DMS 273 (cell line): ENCODE data around the gene GBP4.
"Not testable (repeated sequence)": the region's sequence is repeated elsewhere in the genome, so short reads cannot be mapped to it uniquely, and the experiment has no call there.

ENCODE experiments used
- DNase-seq: peaks from one replicate; lab custom pipeline; 2025; ENCODE audit not compliant: unreplicated experiment; lab: John Stamatoyannopoulos, UW

The GBP4 gene, protein sequence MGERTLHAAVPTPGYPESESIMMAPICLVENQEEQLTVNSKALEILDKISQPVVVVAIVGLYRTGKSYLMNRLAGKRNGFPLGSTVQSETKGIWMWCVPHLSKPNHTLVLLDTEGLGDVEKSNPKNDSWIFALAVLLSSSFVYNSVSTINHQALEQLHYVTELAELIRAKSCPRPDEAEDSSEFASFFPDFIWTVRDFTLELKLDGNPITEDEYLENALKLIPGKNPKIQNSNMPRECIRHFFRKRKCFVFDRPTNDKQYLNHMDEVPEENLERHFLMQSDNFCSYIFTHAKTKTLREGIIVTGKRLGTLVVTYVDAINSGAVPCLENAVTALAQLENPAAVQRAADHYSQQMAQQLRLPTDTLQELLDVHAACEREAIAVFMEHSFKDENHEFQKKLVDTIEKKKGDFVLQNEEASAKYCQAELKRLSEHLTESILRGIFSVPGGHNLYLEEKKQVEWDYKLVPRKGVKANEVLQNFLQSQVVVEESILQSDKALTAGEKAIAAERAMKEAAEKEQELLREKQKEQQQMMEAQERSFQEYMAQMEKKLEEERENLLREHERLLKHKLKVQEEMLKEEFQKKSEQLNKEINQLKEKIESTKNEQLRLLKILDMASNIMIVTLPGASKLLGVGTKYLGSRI

DNA sequence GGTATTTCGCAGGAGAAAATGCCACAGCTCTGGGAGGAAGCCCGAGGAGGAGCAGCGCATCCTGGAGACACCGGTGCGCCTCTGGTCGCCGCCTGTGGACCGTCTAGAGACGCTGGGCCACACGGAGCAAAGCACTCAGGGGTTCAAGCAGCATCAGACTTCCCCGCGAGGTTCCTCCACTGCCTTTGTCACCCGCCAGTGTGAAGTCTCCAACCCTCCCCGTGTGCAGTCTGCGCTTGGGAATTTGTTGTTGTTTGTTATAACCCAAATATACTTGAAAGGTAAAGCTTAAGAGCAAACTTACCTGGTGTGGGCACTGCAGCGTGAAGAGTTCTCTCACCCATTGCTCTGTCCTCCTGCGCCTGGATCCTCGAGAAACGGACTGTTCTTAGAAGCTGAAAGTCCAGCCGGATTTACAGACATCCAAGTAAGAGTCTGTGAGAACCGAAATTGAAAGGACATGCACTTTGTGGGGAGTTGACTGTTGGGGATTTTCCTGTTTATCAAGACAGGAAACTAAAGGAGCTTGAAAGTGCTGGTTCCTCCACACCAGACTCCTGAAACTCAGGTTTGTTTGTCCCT is at the start of gene GBP4:
TSS of gene GBP4 (minus strand) at position 452 of the 582 bp plus-strand sequence. CDS start at position 344, 108 bp downstream.
- no peak for DNase-seq

DNA sequence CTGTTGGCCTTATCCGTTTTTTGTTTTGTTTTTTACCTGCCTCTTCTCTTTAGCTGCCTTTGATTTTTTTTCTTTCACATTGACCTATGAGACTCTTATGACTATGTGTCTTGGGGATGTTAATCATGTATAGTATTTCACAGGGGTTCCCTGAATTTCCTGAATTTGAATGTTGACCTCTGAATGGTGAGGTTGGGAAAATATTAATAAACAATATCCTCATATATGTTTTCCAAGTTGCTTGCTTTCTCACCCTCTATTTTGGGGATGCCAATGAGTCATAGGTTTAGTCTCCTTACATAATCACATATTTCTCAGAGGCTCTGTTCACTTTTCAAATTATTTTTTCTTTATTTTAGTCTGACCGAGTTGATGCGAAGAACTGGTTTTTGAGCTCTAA is 44.3 kb upstream of the GBP4 start:
- DNase-seq, result no peak

DNA sequence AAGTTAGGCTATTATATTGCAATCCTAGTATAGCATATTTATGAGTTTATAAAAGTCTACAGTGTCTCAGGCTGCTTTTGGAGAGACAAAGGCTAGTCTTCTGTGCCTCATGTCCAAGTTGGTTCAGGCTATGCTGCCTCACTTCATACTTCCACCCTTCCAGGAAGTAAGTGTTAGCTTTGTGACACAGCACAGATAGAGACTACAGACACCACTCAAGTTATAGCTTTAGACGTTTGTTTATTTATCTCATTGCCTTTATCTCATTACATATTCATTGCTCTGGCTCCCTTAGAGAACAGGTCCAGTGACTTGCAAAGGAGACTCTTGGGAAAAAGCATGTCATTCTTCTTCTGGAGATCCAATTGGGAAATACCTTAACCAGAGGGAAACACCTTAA is 22.6 kb upstream of the GBP4 start:
- DNase-seq, result no peak

DNA sequence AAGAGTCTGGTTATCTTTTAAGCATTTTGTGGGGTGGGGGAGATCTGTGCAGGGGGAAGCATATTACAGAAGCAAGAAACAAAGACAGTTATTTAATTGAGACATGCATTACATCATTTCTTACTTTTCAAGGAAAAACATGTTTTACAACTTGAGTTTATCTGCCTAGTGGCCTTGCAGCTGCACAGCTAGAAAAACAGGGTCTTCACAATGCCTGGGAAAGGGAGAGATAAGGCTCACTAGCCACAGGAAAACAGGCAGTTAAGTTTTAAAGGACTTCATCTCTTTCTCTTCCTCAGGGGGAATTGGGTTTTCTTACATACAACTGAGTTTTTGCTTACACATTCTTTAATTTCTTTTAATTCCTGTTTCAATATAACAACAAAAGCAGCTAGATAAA is 21.1 kb upstream of the GBP4 start:
- DNase-seq, result not testable (repeated sequence)

DNA sequence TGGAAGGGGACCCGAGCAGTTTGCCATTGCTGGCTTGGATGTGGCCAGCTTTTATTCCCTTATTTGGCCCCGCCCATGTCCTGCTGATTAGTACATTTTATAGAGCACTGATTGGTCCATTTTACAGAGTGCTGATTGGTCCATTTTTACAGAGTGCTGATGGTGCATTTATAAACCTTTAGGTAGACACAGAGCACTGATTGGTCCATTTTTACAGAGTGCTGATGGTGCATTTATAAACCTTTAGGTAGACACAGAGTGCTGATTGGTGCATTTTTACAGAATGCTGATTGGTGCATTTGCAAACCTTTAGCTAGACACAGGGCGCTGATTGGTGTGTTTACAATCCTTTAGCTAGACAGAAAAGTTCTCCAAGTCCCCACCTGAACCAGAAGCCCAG is 20.2 kb upstream of the GBP4 start:
- not testable (repeated sequence) for DNase-seq

DNA sequence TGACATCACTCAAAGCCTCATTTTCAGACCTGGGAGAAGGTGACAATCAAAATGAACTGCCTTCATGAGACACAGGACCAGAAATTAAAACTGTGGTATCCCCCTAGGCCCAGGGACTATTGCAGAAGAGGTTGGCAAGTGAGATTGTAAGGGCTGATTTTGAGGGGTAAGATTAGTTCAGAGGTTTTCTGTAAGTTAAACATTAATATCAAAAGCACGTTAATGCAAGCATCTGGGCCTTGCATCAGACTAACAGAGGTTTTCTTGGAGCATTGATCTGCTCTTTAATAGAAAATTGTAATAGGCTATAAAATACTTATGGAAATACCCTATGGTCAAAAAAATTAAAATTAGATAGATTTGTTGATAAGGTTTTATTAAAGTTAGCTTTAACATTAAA is 14.6 kb upstream of the GBP4 start:
- DNase-seq, result no peak

DNA sequence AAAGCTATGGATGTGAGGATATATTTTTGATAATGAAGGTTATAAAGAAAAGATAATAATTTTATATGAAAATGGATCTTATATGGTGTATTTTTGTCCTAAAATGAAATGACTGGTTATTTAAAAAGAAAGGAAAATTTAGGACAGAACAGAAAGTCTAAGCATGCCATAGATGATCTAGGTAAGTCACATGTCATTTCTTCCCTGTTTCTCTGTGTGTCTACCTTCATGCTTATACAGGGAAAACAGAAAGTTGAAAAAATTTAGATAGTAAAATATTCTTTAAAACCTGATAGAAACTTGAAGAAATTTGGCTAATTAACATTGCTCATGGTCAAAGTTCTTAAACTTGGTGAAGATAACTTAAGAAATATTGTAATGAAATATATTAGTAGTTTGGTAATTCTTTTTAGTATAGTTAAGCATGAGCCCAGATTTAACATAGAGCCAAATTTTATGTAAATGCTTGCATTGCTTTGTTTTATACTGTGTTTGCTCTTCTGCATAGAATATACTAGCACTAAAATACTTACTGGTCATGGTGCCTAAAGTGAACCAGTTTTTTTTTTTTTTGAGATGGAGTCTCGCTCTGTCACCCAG is 12.4 kb upstream of the GBP4 start:
- DNase-seq, result no peak

DNA sequence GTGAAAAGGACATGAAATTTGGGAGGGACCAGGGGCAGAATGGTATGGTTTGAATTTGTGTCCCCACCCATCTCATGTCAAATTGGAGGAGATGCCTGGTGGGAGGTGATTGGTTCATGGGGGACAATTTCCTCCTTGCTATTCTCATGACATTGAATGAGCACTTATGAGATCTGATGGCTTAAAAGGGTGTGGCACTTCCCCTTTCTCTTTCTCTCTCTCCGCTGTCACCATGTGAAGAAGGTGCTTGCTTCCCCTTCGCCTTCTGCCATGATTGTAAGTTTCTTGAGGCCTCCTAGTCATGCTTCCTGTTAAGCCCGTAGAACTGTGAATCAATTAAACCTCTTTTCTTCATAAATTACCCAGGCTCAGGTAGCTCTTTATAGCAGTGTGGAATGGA is 7.6 kb upstream of the GBP4 start:
- DNase-seq, result no peak

DNA sequence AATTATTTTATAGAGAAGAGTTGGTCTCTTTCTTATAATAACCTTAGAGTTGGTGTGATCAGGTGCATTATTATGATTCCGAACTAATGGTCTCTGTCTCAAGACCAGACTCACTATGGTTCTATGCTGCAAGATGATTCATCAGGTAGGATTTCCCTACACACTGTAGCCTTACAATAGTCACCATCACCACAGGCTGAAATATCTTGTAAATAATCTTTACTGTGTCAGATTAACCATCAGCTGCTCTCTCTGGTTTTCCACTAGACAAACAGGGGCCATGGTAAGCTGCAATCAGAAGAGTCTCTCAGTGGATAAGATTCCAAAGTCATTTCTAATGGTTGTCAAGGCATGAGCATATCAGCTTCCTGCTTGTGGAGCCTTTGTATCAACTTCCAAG is 4.4 kb upstream of the GBP4 start:
- no peak for DNase-seq

DNA sequence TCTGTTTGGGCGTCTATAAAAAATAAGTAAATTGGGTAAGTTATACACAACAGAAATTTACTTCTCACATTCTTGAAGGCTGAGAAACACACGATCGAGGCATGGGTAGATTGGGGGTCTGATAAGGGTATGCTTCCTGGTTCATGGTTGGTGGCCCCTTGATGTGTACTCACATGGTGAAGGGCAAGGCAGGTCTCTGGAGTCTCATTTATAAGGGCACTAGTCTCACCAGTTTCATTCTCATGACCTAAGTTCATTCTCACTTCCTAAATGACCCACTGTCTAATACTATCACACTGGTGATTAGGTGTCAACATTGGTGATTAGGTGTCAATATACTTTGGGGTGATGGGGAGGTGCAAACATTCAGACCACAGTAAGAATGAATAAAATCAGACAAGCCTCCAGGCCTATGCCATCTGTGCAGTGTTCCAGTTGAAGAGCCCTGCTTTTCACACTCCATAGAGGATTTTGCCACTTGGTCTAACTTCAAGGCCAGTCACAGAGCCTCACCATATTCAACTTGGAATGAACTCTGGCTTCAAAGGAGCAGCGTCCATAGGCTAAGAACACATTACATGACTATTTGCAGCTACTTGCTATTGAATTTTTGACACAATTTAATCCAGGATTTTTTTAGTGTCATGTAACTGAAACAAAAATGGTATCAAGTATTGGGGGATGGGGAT is 2.5 kb upstream of the GBP4 start:
- DNase-seq, result no peak

DNA sequence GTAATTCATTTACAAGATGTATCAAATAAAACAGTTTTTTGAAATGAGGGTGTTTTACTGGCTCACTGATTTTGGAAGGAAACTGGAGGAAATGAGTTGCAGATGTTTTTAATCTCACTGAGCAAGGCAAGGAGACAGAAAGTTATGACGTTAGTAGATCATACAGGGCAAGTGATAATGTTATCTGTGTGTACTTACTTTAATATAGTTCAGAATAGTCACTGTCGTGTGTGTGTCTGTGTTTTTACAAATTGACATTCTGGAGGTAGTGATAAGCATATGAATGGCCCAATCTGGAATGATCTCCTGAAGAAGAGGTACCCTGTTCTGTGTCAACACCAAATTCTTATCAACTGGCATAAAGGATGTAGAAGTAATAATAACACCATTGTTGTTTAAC is 1.9 kb upstream of the GBP4 start:
- no peak for DNase-seq

DNA sequence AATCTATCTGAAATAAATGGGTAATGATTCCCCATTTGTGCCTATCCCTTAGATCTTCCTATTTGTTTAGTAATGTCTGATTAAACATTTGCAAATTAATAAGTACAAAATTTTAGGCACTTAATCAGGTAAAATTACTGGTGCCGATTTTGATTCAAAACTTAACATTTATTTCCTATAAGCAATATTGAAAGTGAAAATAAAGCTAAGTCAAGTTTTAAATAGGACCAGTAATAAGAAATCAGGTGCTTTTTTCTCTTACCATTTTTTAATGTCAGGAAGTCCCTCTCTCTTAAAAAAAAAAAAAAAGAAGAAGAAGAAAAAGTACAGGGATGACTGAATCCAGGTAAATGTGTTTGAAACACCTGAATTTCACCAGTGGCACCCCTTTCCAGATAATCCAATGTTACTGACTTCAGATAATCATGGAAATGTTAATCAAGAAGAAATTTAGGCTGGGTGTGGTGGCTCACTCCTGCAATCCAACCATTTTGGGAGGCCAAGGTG is 836 bp upstream of the GBP4 start:
- no peak for DNase-seq

DNA sequence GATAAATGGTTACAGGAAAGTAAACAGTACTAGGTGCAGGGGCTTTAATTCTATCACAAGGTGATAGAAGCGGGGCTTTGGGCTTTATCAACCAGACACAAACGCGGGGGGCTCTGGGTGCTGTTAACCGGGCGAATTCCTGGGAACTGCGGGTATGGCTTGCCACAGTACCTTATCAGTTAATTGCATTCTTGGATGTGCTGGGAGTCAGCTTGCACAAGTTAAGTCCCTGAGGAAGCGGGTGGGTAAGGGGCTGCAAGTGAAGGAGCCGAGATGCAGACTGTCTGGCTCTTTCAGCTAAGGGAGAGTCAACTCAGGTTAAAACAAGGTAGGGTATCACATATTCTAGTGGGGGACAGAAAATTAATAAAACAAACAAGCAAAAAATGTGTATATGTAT is 661 bp downstream of the GBP4 start:
- DNase-seq, result no peak

DNA sequence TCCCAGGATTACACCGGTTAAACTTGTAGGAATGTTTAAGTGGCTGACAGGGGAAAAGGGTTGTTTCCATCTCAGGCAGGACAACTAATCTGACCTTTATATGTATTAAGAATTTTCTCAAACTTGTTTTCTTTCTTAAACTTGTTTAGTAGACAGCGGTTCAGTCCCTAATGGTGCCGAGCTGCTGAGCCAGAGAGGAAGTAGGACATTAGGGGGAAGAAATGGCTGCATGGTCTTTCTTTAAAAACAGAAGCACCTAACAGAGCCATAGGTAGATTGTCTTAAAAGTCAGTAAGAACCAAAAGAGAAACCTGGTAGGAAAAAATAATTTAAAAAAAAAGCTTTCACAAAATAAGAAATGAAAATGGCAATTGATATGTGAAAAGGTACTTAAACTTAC is 3.3 kb downstream of the GBP4 start:
- no peak for DNase-seq

DNA sequence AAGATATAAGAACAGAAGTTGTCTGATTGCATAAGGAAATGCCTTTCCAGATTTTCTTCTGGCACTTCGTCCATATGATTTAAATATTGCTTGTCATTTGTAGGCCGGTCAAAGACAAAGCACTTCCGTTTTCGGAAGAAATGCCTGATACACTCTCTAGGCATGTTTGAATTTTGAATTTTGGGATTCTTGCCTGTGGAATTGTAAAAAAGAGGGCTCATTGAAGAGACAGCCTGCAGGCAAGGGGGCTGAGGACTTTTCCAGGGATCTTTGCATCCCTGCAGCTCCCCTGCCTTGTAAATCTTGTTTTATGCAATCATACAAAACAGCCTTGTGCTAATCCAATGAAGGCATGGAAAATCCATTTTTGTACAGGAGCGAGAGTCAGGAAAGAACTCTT is 7.4 kb downstream of the GBP4 start:
- DNase-seq, result no peak

DNA sequence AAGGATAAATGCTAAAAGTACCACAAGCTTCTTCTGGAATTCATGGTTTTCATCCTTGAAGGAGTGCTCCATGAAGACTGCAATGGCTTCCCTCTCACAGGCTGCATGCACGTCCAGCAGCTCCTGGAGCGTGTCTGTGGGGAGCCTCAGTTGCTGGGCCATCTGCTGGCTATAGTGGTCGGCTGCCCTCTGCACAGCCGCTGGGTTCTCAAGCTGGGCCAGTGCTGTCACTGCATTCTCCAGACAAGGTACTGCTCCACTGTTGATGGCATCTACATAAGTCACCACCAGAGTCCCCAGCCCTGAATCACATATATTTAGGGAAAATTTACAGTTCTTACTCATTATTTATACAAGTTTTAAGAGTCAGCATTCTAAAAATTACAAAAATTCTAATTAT is 8.7 kb downstream of the GBP4 start:
- no peak for DNase-seq

DNA sequence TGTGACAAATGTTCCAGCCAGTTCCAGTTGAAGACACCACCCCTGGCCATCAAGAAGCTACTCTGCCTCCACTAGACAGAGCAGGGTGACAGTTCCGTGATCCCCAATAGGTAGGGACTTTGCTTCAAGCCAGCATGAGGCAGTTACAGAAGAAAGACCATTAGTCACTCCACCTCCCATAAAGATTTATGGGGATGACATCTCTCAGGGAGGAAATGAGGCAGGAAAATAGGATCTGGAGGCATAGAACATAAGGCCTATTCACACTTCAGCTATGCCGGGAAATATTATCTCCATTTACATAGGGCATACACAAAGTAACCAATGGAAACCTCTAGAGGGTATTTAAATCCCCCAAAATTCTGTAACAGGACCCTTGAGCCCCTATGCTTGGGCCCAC is 19.4 kb downstream of the GBP4 start:
- DNase-seq, result no peak

DNA sequence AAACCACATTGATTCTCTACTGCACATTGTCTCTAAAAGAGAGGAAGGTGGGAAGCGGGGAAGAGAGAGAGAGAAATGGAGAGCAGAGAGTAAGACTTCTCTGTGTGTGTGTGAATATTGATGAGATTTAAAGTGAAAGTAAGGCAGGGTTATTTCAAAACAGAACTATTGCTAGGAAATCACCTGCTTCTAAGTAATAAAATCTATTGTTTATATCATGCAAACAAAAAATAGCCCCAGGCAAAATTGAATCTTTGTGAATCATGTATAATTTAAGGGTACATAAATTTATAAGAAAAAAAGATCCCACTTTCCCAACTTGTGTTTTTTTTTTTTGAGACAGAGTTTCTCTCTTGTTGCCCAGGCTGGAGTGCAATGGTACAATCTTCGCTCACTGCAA is 21.8 kb downstream of the GBP4 start:
- DNase-seq, result no peak

DNA sequence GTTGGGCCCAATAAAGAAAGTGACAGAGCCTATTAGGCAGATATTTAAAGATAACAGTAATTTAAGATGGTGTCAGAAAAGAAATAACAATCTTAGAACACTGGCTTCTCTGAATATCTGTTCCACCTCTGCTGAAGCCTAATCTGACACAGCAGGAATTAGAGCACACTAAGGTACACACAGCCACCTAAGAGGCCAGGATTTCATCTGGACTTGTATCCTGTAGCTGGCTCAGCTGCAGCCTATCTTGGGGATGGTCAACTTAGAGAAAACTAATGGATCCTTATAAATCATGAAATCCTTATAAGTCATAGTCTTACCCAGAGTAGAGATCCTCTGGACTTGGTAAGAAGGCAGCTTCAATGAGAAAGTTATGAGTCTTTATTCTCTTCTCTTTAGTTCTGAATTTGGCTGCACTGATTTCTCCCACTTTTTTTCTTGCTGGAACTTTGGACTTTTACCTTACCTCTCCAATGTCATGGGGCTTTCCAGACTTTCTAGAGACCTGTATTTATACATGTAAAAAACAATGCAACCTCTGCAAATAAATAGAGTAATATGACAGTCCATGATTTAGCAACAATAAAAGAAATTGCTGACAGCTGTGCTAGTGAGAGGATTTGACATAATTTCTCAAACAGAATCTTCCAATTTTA is 23.0 kb downstream of the GBP4 start, which contains the start of gene GBP7:
TSS of gene GBP7 (minus strand) at position 403 of the 656 bp plus-strand sequence. CDS start 4,068 bp downstream, outside the sequence.
- no peak for DNase-seq

DNA sequence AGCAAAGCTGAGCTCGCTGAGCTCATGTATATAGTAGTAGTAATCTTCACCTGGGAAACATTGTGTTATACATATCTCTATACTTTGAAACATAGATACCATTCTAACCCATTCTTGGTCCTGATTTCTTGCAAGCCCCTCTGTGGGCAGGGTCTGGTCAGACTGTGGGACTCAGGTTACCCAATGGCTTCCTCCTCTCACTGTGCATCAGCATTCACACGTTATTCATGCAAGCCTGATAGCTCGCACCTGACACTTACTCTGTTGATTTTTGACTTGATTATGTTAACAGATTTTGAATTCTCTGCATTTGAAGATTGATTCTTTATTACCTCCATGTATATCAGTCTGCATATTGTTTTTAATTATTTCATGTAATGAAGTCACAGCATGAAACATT is 24.3 kb downstream of the GBP4 start:
- DNase-seq, result no peak
